ENCODE data around the gene DHRS7. TPM values are rescaled to one million over a fixed set of nuclear protein-coding genes. Genes with fewer than 3 reads are reported as not detected.

Gene DHRS7
- total and polyA plus RNA-seq, 9 of the 15 experiments (the other 6 are each of a cell fraction or from before 2014, with no cell fraction given), result 10.2 to 20.1 (median 15.7) TPM

DNA sequence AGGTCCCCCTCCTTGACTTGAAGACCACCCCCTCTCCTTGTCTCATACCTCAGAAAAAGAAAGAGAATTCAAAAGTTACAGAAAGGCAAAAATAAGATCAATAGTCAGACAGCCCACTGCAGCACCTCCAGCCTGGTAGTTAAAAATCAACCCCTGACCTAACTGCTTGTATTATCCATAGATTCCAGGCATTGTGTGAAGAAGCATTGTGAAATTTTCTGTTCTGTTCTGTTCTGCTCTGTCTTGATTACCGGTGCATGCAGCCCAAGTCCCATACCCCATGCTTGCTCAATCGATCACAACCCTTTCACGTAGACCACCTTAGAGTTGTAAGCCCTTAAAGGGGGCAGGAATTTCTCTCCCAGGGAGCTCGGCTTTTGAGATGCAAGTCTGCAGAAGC is 5.8 kb upstream of the DHRS7 start:
- no peak for DNase-seq (ENCODE audit: extremely low read depth in 1 of 4, low spot score in 3 of 4)
- no peak overlapping the region for H3K9ac ChIP-seq (ENCODE audit: insufficient read depth in 1 of 2, low read depth in 2 of 2, low read length in 2 of 2)
- no peaks in the 10 kb centered on the region for H3K9me1 ChIP-seq (ENCODE audit: control insufficient read depth, insufficient read depth, low read length)
- H3K4me3 ChIP-seq, result no peak overlapping the region
- no peaks in the 10 kb centered on the region for H3K79me2 ChIP-seq (ENCODE audit: control insufficient read depth, insufficient read depth, low read length)
- CTCF ChIA-PET (ENCODE audit: low intra/inter-chr PET ratio), result no interaction called here
- no peaks in the 10 kb centered on the region for H3K36me3 ChIP-seq (ENCODE audit: control insufficient read depth, insufficient read depth, low read length)
- no peaks in the 10 kb centered on the region for H3K9me3 ChIP-seq (replicated peaks; ENCODE audit: control insufficient read depth, insufficient read depth, low read depth, low read length)
- in situ Hi-C loops (cut with MboI) (no loop called here), intact Hi-C loops (cut with micrococcal nuclease) (no loop called here)
- no peak overlapping the region for H3K4me2 ChIP-seq (ENCODE audit: insufficient read depth, low read length)
- no peak for TF ChIP-seq FIP1L1 (IDR thresholded peaks at IDR 0.05; ENCODE audit: low read depth, low read length, poor library complexity, severe bottlenecking)
- TF ChIP-seq TAF7 (tag; IDR thresholded peaks at IDR 0.05), result no peak
- TF ChIP-seq, protein P1, sequence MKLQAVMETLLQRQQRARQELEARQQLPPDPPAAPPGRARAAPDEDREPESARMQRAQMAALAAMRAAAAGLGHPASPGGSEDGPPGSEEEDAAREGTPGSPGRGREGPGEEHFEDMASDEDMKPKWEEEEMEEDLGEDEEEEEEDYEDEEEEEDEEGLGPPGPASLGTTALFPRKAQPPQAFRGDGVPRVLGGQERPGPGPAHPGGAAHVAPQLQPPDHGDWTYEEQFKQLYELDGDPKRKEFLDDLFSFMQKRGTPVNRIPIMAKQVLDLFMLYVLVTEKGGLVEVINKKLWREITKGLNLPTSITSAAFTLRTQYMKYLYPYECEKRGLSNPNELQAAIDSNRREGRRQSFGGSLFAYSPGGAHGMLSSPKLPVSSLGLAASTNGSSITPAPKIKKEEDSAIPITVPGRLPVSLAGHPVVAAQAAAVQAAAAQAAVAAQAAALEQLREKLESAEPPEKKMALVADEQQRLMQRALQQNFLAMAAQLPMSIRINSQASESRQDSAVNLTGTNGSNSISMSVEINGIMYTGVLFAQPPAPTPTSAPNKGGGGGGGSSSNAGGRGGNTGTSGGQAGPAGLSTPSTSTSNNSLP (IDR thresholded peaks at IDR 0.05; ENCODE audit: borderline replicate concordance, low read depth, low read length), result no peak
- no peak for TF ChIP-seq SRSF1 (IDR thresholded peaks at IDR 0.05; ENCODE audit: low read depth, low read length)
- TF ChIP-seq ZFP30 (CRISPR knock-in tag; IDR thresholded peaks at IDR 0.05; ENCODE audit: borderline replicate concordance), result no peak
- no peak for TF ChIP-seq YBX1 (IDR thresholded peaks at IDR 0.05)
- TF ChIP-seq, protein P2, sequence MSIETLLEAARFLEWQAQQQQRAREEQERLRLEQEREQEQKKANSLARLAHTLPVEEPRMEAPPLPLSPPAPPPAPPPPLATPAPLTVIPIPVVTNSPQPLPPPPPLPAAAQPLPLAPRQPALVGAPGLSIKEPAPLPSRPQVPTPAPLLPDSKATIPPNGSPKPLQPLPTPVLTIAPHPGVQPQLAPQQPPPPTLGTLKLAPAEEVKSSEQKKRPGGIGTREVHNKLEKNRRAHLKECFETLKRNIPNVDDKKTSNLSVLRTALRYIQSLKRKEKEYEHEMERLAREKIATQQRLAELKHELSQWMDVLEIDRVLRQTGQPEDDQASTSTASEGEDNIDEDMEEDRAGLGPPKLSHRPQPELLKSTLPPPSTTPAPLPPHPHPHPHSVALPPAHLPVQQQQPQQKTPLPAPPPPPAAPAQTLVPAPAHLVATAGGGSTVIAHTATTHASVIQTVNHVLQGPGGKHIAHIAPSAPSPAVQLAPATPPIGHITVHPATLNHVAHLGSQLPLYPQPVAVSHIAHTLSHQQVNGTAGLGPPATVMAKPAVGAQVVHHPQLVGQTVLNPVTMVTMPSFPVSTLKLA (conservative IDR thresholded peaks at IDR 0.05), result no peak
- TF ChIP-seq ZNF384 (IDR thresholded peaks at IDR 0.05; ENCODE audit: low read depth, low read length), result no peak
- no peak for TF ChIP-seq PYGO2 (tag; IDR thresholded peaks at IDR 0.05)
- TF ChIP-seq, protein P3, sequence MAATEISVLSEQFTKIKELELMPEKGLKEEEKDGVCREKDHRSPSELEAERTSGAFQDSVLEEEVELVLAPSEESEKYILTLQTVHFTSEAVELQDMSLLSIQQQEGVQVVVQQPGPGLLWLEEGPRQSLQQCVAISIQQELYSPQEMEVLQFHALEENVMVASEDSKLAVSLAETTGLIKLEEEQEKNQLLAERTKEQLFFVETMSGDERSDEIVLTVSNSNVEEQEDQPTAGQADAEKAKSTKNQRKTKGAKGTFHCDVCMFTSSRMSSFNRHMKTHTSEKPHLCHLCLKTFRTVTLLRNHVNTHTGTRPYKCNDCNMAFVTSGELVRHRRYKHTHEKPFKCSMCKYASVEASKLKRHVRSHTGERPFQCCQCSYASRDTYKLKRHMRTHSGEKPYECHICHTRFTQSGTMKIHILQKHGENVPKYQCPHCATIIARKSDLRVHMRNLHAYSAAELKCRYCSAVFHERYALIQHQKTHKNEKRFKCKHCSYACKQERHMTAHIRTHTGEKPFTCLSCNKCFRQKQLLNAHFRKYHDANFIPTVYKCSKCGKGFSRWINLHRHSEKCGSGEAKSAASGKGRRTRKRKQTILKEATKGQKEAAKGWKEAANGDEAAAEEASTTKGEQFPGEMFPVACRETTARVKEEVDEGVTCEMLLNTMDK (IDR thresholded peaks at IDR 0.05; ENCODE audit: borderline replicate concordance, insufficient read depth, low read depth, low read length, poor library complexity, severe bottlenecking), result no peak
- TF ChIP-seq MYNN (IDR thresholded peaks at IDR 0.05), result no peak
- TF ChIP-seq MYNN (CRISPR knock-in tag; IDR thresholded peaks at IDR 0.05), result no peak
- no peak for TF ChIP-seq DMBX1 (CRISPR knock-in tag; IDR thresholded peaks at IDR 0.05; ENCODE audit: borderline replicate concordance)
- no peaks in the 10 kb centered on the region for H3K27me3 ChIP-seq (ENCODE audit: control insufficient read depth in 2 of 2, insufficient read depth in 2 of 2, low read length in 2 of 2)
- H4K20me1 ChIP-seq (replicated peaks; ENCODE audit: control insufficient read depth, insufficient read depth, low read length), result no peaks in the 10 kb centered on the region
- WGBS (ENCODE audit: insufficient coverage, low coverage, missing lambda C conversion rate), result 5% methylated on average over 4 of the region's 4 CpGs
- no peak overlapping the region for H3K27ac ChIP-seq (ENCODE audit: extremely low read depth, low read depth, low read length)
- POLR2A ChIA-PET, result no interaction called here
- BruUV-seq (replicated peaks), result no TSS peak
- H2AFZ ChIP-seq (ENCODE audit: low read depth, low read length), result no peak overlapping the region
- H3K4me1 ChIP-seq (replicated peaks in 1 of 2; ENCODE audit: control insufficient read depth in 2 of 2, insufficient read depth in 2 of 2, low read length in 2 of 2), result no peaks in the 10 kb centered on the region; a peak in 1 of 5 replicates
- no peak for ATAC-seq
- FAIRE-seq, result no peak
